ENCODE data around the gene RGR. TPM values are rescaled to one million over a fixed set of nuclear protein-coding genes. Genes with fewer than 3 reads are reported as not detected.
A peak's percentile ranks its signal among the peaks of the same experiment; 100 is the strongest.

The RGR gene
- total RNA-seq, 1 experiment from 2014 or later, result not detected

- TF ChIP-seq NR2C2 (CRISPR knock-in tag; IDR thresholded peaks at IDR 0.05) (peak; percentile 77), CBFB (CRISPR knock-in tag; IDR thresholded peaks at IDR 0.05; ENCODE audit: low read depth) (no peak), ERG (CRISPR knock-in tag; IDR thresholded peaks at IDR 0.05) (peak; percentile 77; the same call in 1 of the 2 replicates), FOXJ3 (CRISPR knock-in tag; IDR thresholded peaks at IDR 0.05; ENCODE audit: borderline replicate concordance) (0 out of 2 replicates have a peak, but pooled peaks have one; percentile 60), ARID4B (CRISPR knock-in tag; IDR thresholded peaks at IDR 0.05; ENCODE audit: borderline replicate concordance) (peak; percentile 98), KAT7 (CRISPR knock-in tag; IDR thresholded peaks at IDR 0.05; ENCODE audit: borderline replicate concordance) (peak; percentile 90; the same call in 1 of the 2 replicates), CDX4 (CRISPR knock-in tag; IDR thresholded peaks at IDR 0.05; ENCODE audit: borderline replicate concordance) (no peak), PRRX2 (CRISPR knock-in tag; IDR thresholded peaks at IDR 0.05) (peak; percentile 91), NR1H2 (CRISPR knock-in tag; IDR thresholded peaks at IDR 0.05) (no peak), ZBTB21 (CRISPR knock-in tag; IDR thresholded peaks at IDR 0.05; ENCODE audit: borderline replicate concordance) (peak; percentile 88; the same call in 1 of the 2 replicates), USF2 (CRISPR knock-in tag; IDR thresholded peaks at IDR 0.05) (no peak), MAX (CRISPR knock-in tag; IDR thresholded peaks at IDR 0.05) (peak; percentile 68; the same call in 1 of the 2 replicates), NR3C1 (CRISPR knock-in tag; conservative IDR thresholded peaks at IDR 0.05; ENCODE audit: low read depth) (0 out of 2 replicates have a peak, but pooled peaks have one; percentile 87), ZNF232 (CRISPR knock-in tag; IDR thresholded peaks at IDR 0.05) (peak; percentile 97), ATF2 (CRISPR knock-in tag; IDR thresholded peaks at IDR 0.05; ENCODE audit: borderline replicate concordance, low read depth) (no peak; the same call in 1 of the 2 replicates), TP53 (CRISPR knock-in tag; IDR thresholded peaks at IDR 0.05) (peak; percentile 85; the same call in 1 of the 2 replicates), OVOL2 (CRISPR knock-in tag; IDR thresholded peaks at IDR 0.05; ENCODE audit: borderline replicate concordance) (no peak), MXD4 (CRISPR knock-in tag; IDR thresholded peaks at IDR 0.05; ENCODE audit: borderline replicate concordance) (peak; percentile 23; the same call in 1 of the 2 replicates), CREB1 (CRISPR knock-in tag; IDR thresholded peaks at IDR 0.05) (peak; percentile 95), GRHL2 (CRISPR knock-in tag; IDR thresholded peaks at IDR 0.05; ENCODE audit: insufficient replicate concordance, severe bottlenecking) (no peak), IRF1 (CRISPR knock-in tag; IDR thresholded peaks at IDR 0.05) (peak; percentile 87; the same call in 1 of the 2 replicates)
- TF ChIP-seq, protein P1, sequence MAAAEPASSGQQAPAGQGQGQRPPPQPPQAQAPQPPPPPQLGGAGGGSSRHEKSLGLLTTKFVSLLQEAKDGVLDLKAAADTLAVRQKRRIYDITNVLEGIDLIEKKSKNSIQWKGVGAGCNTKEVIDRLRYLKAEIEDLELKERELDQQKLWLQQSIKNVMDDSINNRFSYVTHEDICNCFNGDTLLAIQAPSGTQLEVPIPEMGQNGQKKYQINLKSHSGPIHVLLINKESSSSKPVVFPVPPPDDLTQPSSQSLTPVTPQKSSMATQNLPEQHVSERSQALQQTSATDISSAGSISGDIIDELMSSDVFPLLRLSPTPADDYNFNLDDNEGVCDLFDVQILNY (CRISPR knock-in tag; IDR thresholded peaks at IDR 0.05), result no peak
- TF ChIP-seq, protein P2, sequence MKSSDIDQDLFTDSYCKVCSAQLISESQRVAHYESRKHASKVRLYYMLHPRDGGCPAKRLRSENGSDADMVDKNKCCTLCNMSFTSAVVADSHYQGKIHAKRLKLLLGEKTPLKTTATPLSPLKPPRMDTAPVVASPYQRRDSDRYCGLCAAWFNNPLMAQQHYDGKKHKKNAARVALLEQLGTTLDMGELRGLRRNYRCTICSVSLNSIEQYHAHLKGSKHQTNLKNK (CRISPR knock-in tag; IDR thresholded peaks at IDR 0.05), result no peak
- TF ChIP-seq, protein P3, sequence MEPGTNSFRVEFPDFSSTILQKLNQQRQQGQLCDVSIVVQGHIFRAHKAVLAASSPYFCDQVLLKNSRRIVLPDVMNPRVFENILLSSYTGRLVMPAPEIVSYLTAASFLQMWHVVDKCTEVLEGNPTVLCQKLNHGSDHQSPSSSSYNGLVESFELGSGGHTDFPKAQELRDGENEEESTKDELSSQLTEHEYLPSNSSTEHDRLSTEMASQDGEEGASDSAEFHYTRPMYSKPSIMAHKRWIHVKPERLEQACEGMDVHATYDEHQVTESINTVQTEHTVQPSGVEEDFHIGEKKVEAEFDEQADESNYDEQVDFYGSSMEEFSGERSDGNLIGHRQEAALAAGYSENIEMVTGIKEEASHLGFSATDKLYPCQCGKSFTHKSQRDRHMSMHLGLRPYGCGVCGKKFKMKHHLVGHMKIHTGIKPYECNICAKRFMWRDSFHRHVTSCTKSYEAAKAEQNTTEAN (CRISPR knock-in tag; IDR thresholded peaks at IDR 0.05), result peak; percentile 90; the same call in 1 of the 2 replicates
- TF ChIP-seq, protein P4, sequence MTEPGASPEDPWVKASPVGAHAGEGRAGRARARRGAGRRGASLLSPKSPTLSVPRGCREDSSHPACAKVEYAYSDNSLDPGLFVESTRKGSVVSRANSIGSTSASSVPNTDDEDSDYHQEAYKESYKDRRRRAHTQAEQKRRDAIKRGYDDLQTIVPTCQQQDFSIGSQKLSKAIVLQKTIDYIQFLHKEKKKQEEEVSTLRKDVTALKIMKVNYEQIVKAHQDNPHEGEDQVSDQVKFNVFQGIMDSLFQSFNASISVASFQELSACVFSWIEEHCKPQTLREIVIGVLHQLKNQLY (CRISPR knock-in tag; IDR thresholded peaks at IDR 0.05), result peak; percentile 83; the same call in 1 of the 2 replicates
Measured at GRCh38 chr10:84291384-84291783, 46.5 kb downstream of the RGR start (continued).

Measured in WTC11 (cell line).